Right atrium auricular region (tissue), 2 donors: ENCODE measurements around the gene GRIN2D. TPM values are rescaled to one million over a fixed set of nuclear protein-coding genes. Genes with fewer than 3 reads are reported as not detected.

ENCODE experiments used
- DNase-seq: peaks from one replicate; pipeline ENCODE4 v3.0.0-alpha.2; 2019; ENCODE audit warnings: low spot score
- H3K27ac ChIP-seq, 2 donors: fragments of 200-600 bp; sonication (generic); 1 replicate in 1 of 2; 2 replicates in 1 of 2; pipeline ENCODE4 v1.5.1; 2016 to 2019
- H3K27me3 ChIP-seq, 2 donors: fragments of 200-600 bp; sonication (generic); one replicate each; pipeline versions ENCODE4 v1.5.1 to v1.6.0; 2017 to 2019
- H3K36me3 ChIP-seq: fragments of 200-600 bp; sonication (generic); one replicate; pipeline ENCODE4 v1.5.1; 2016
- H3K4me1 ChIP-seq, 2 donors: fragments of 200-600 bp; sonication (generic); one replicate each; pipeline versions ENCODE4 v1.5.1 to v1.6.0; 2017 to 2019
- H3K4me3 ChIP-seq, 2 donors: fragments of 200-600 bp; sonication (generic); 1 replicate in 1 of 2; 2 replicates in 1 of 2; pipeline ENCODE4 v1.5.1; 2017 to 2019; ENCODE audit warnings: mild to moderate bottlenecking in 1 of 2, moderate library complexity in 1 of 2
- H3K9me3 ChIP-seq, 2 donors: fragments of 200-600 bp; sonication (generic); one replicate each; pipeline ENCODE4 v1.5.1; 2019
- total RNA-seq, 2 donors: library from RNA; depleted of rRNA; stranded (reverse); fragments of >200 nt; gene quantifications; one replicate each; pipeline ENCODE4 v1.1.0, GENCODE V29; 2016
- TF ChIP-seq, protein P1 (sequence below), 2 donors: fragments of 200-600 bp; sonication (generic); IDR thresholded peaks; one replicate each; pipeline ENCODE4 v1.5.1; 2019; ENCODE audit warnings: antibody characterized with exemption in 2 of 2

Gene GRIN2D
- under 1 TPM; 0.31 to 0.33 TPM for total RNA-seq

DNA sequence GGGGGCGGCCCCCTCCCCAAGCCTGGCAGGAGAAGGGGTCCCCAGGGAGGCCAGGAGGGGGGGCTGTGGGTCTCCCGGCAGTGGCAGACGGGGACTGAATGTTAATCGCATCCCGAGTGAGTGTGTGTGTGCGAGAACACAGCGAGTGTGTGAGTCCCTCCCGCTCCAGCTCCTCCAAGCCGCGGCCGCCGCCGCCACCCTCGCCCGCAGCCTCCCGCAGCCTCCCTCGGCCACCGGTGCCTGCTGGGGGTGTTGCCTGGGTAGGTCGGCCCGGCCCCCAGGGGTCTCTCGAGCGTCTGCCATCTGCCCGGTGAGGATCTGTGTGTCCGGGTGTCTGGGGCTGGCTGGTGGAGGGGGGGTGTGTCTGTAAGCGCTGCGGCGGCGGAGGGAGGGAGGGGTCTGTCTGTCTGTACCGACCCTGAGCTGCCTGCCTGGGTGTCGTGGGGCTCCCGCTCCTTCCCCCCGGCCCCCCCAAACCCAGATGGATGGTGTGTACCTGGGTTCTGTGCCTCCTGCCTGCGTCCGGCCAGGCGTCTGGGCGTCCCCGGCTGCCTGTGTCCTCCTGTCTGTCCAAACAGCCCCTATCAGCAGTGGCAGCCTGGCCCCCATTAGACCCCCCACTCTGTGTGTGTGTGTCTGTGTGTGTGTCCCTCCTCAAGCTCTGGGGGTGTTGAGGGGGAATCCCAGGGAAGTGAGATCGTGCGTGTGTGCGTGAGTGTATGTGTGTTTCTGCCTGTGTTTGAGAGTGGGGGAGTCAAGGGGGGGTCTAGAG lies at the start of gene GRIN2D:
Gene GRIN2D (plus strand): TSS at position 110 of the 772 bp plus-strand sequence. CDS start 4,725 bp downstream, outside the sequence.
- peaks cover 29 to 43% of the 10 kb centered on the region in 2 donors for H3K27me3 ChIP-seq
- H3K36me3 ChIP-seq, result peaks cover 7% of the 10 kb centered on the region
- TF ChIP-seq, protein P1, sequence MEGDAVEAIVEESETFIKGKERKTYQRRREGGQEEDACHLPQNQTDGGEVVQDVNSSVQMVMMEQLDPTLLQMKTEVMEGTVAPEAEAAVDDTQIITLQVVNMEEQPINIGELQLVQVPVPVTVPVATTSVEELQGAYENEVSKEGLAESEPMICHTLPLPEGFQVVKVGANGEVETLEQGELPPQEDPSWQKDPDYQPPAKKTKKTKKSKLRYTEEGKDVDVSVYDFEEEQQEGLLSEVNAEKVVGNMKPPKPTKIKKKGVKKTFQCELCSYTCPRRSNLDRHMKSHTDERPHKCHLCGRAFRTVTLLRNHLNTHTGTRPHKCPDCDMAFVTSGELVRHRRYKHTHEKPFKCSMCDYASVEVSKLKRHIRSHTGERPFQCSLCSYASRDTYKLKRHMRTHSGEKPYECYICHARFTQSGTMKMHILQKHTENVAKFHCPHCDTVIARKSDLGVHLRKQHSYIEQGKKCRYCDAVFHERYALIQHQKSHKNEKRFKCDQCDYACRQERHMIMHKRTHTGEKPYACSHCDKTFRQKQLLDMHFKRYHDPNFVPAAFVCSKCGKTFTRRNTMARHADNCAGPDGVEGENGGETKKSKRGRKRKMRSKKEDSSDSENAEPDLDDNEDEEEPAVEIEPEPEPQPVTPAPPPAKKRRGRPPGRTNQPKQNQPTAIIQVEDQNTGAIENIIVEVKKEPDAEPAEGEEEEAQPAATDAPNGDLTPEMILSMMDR (IDR thresholded peaks at IDR 0.05), result no peak
- DNase-seq, result no peak
- no peaks in the 10 kb centered on the region for H3K9me3 ChIP-seq
- H3K4me3 ChIP-seq, result peak within 1 kb of the TSS in 1 of 2 donors; percentile 15
- H3K27ac ChIP-seq, result no peak within 1 kb of the TSS
- peaks cover 0 to 43% of the 10 kb centered on the region in 2 donors for H3K4me1 ChIP-seq

DNA sequence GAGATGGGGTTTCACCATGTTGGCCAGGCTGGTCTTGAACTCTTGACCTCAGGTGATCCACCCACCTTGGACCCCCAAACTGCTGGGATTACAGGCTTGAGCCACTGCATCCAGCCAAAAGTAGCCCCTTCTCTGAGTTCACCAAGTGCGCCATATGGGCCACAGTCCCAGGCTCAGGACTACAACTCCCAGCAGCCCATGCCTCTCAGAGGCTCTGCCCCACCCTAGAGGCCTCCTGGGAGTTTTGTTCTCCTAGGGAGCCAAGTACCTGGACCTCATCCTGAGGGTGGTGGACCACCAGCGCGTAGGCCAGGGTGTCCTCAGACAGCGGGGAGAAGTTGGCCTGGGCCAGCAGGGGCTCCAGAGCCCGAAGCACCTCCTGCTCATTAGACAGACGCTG lies 48.6 kb upstream of the GRIN2D start:
- DNase-seq, result no peak
- H3K36me3 ChIP-seq, result no peaks in the 10 kb centered on the region

DNA sequence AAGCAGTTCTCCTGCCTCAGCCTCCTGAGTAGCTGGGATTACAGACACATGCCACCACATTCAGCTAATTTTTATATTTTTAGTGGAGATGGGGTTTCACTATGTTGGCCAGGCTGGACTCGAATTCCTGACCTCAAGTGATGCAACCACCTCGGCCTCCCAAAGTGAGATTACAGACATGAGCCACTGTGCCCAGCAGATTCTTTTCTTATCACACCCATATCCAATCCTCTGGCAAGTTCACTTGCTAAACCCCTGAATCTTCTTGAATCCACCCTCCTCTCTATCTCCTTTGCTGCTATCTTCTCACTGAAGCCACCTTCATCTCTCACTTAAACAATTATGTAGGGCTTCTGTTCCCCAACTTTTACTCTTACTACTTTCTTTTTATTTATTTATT lies 47.3 kb upstream of the GRIN2D start:
- TF ChIP-seq, protein P1 (IDR thresholded peaks at IDR 0.05), result no peak
- DNase-seq, result no peak
- no peaks in the 10 kb centered on the region for H3K9me3 ChIP-seq
- peaks cover 0 to 7% of the 10 kb centered on the region in 2 donors for H3K4me1 ChIP-seq
- H3K36me3 ChIP-seq, result no peaks in the 10 kb centered on the region
- no peak overlapping the region for H3K4me3 ChIP-seq
- H3K27me3 ChIP-seq, result no peaks in the 10 kb centered on the region
- H3K27ac ChIP-seq, result no peak overlapping the region

More for the DNA sequence above, 48.6 kb upstream of the GRIN2D start:
- H3K4me1 ChIP-seq, result peaks cover 0 to 7% of the 10 kb centered on the region in 2 donors
- H3K9me3 ChIP-seq, result no peaks in the 10 kb centered on the region
- H3K27me3 ChIP-seq, result no peaks in the 10 kb centered on the region
- TF ChIP-seq, protein P1 (IDR thresholded peaks at IDR 0.05), result no peak
- H3K4me3 ChIP-seq, result no peak overlapping the region
- no peak overlapping the region for H3K27ac ChIP-seq

DNA sequence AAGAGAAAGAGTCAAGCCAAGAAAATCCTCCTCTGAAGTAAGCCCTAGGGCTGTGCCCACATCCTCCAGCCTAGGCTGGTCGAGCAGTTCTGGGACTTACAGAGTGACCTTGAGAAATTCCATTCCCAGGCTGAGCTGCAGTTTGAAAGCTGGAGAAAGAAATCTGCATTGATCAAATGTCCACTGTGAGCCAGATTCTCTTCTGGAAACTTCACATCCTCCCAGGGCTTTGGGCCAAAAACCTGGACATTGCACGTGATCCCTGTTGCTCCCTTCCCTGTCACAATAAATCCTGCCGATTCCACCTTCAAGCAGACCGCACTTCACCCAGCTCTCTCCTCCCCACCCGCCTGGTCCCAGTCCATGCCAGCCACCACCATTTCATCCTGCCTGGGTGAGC lies 45.4 kb upstream of the GRIN2D start:
- no peak for DNase-seq
- Histone ChIP-seq H3K4me3 (no peak overlapping the region), H3K36me3 (no peaks in the 10 kb centered on the region), H3K9me3 (no peaks in the 10 kb centered on the region), H3K4me1 (peaks cover 0 to 7% of the 10 kb centered on the region in 2 donors), H3K27ac (no peak overlapping the region), H3K27me3 (no peaks in the 10 kb centered on the region)
- TF ChIP-seq, protein P1 (IDR thresholded peaks at IDR 0.05), result no peak

DNA sequence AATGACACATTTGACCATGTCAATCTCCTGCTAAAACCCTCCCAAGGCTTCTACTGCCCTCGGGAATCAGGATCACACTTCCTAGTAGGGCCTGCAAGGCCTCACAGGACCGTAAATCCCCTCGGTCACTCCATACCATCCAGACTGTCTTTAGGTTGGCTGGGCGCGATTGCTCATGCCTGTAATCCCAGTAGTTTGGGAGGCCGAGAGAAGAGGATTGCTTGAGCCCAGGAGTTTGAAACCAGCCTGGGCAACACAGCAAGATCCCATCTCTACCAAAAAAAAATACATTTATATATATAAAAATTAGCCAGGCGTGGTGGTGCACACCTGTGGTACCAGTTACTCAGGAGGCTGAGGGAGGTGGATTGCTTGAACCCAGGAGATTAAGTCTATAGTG lies 44.7 kb upstream of the GRIN2D start:
- H3K4me1 ChIP-seq, result peaks cover 0 to 7% of the 10 kb centered on the region in 2 donors
- no peak overlapping the region for H3K4me3 ChIP-seq
- H3K36me3 ChIP-seq, result no peaks in the 10 kb centered on the region
- no peak overlapping the region for H3K27ac ChIP-seq
- DNase-seq, result no peak
- H3K27me3 ChIP-seq, result no peaks in the 10 kb centered on the region
- TF ChIP-seq, protein P1 (IDR thresholded peaks at IDR 0.05), result no peak
- H3K9me3 ChIP-seq, result no peaks in the 10 kb centered on the region
